Measurements from ENCODE around the gene MRPL41.
"Not testable (repeated sequence)": the region's sequence is repeated elsewhere in the genome, so short reads cannot be mapped to it uniquely, and the experiment has no call there.

MRPL41 gene

DNA sequence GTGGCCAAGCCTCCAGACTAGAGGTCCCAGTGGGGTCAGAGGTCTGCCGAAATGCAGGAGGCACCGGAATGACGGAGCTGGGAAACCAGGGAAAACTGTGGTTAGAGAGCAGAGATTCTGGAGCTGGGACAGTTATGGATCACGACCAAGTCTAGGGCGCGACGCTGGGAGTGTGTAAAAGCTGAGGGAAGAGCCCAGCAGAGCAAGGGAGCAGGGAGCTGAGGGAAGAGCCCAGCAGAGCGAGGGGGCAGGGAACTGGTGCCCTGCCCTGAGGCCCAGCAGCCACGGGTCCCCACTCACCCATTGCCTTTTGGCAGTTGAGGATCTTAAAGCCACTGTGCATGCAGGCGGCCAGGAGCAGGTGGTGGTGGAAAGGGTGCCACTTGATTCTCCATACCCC lies 12.5 kb downstream of the MRPL41 start:
- H3K36me3 ChIP-seq: peaks cover 39% of the 10 kb centered on the region
- H3K27me3 ChIP-seq: no peaks in the 10 kb centered on the region
- TF ChIP-seq, protein P1, sequence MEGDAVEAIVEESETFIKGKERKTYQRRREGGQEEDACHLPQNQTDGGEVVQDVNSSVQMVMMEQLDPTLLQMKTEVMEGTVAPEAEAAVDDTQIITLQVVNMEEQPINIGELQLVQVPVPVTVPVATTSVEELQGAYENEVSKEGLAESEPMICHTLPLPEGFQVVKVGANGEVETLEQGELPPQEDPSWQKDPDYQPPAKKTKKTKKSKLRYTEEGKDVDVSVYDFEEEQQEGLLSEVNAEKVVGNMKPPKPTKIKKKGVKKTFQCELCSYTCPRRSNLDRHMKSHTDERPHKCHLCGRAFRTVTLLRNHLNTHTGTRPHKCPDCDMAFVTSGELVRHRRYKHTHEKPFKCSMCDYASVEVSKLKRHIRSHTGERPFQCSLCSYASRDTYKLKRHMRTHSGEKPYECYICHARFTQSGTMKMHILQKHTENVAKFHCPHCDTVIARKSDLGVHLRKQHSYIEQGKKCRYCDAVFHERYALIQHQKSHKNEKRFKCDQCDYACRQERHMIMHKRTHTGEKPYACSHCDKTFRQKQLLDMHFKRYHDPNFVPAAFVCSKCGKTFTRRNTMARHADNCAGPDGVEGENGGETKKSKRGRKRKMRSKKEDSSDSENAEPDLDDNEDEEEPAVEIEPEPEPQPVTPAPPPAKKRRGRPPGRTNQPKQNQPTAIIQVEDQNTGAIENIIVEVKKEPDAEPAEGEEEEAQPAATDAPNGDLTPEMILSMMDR (IDR thresholded peaks at IDR 0.05; ENCODE audit: low read depth, low read length): no peak
- no peak for DNase-seq
- H3K4me3 ChIP-seq (ENCODE audit: low read depth, low read length): no peak overlapping the region
- H3K9me3 ChIP-seq: no peaks in the 10 kb centered on the region
- H3K4me1 ChIP-seq: no peaks in the 10 kb centered on the region

DNA sequence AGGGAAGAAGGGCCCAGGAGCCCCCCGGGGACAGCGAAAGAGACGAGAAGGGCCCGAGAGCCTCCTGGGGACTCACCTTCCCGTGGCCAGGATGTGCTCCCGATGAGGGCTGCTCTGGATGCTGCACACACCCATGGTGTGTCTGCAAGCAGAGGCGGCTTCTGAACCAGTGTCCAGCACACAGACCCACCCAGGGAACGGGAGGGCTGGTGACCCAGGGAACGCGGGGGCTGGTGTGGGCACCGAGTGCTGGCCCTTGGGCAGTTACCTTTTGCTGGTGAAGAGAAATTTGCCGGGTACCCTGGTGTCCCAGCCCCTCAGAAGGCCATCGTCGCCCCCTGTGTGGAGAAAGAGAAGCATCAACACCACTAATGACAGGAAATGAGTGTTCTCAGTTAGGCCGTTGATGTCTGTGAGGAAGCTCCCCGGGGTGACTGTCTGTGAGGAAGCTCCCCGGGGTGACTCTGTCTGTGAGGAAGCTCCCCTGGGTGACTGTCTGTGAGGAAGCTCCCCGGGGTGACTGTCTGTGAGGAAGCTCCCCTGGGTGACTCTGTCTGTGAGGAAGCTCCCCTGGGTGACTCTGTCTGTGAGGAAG lies 13.2 kb downstream of the MRPL41 start:
- Histone ChIP-seq H3K9me3 (no peaks in the 10 kb centered on the region), H3K36me3 (peaks cover 33% of the 10 kb centered on the region), H3K4me1 (no peaks in the 10 kb centered on the region), H3K27me3 (no peaks in the 10 kb centered on the region), H3K4me3 (ENCODE audit: low read depth, low read length) (no peak overlapping the region)
- DNase-seq: no peak
- TF ChIP-seq, protein P1 (IDR thresholded peaks at IDR 0.05; ENCODE audit: low read depth, low read length): no peak

DNA sequence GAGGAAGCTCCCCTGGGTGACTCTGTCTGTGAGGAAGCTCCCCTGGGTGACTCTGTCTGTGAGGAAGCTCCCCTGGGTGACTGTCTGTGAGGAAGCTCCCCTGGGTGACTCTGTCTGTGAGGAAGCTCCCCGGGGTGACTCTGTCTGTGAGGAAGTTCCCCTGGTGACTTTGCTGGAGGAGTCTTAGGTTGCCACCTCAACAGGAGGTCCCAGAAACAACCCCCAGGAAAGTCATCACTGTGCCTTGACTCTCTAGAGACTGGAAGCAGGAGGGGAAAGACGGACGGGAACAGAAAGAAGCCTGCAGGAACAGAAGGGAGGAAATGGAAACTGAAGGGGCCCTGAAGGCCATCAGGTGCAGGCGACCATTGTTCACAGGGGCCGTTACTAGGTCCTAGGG lies 16.8 kb downstream of the MRPL41 start:
- peaks cover 35% of the 10 kb centered on the region for H3K36me3 ChIP-seq
- H3K9me3 ChIP-seq; DNase-seq; H3K4me3 ChIP-seq (ENCODE audit: low read depth, low read length); H3K4me1 ChIP-seq; H3K27me3 ChIP-seq: not testable (repeated sequence)

DNA sequence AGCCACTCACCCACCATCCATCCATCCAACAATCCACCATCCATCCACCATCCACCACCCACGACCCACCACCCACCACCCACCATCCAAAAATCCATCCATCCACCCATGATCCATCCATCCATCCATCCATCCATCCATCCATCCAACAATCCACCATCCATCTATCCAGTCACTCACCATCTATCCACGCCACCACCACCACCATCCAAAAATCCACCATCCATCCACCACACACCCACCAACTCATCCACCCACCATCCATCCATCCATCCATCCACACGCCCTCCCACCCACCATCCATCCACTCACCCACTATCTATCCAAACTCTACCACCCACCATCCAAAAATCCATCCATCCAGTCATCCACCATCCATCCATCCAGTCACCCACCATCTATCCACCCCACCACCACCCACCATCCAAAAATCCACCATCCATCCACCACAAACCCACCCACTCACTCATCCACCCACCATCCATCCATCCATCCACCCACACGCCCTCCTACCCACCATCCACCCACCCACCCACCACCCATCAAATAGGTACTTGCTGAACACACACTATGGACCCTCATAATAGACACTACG lies 18.0 kb downstream of the MRPL41 start:
- no peaks in the 10 kb centered on the region for H3K9me3 ChIP-seq
- no peaks in the 10 kb centered on the region for H3K27me3 ChIP-seq
- no peaks in the 10 kb centered on the region for H3K4me1 ChIP-seq
- peaks cover 33% of the 10 kb centered on the region for H3K36me3 ChIP-seq
- no peak for DNase-seq
- TF ChIP-seq, protein P1 (IDR thresholded peaks at IDR 0.05; ENCODE audit: low read depth, low read length): no peak
- H3K4me3 ChIP-seq (ENCODE audit: low read depth, low read length): no peak overlapping the region

DNA sequence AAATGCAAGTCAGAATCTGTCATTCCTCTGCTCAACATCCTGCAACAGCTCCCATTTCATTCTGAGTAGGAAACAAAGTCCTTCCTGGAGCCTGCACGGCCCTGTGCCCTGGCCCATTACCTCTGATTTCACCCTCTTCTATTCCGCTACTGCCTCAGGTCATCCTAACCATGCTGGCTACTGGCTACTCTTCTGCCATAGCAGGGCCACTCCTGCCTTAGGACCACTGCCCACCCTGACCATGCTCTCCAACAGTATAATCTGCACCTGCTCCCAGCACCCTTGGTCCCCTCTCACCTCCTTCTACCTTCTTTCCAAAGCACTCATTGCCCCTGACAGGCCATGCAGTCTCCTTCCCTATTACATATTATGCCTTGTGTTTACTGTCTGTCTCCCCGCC lies 18.9 kb downstream of the MRPL41 start:
- no peak for DNase-seq
- Histone ChIP-seq H3K4me1 (no peaks in the 10 kb centered on the region), H3K9me3 (no peaks in the 10 kb centered on the region), H3K36me3 (peaks cover 40% of the 10 kb centered on the region), H3K4me3 (ENCODE audit: low read depth, low read length) (no peak overlapping the region), H3K27me3 (no peaks in the 10 kb centered on the region)
- TF ChIP-seq, protein P1 (IDR thresholded peaks at IDR 0.05; ENCODE audit: low read depth, low read length): no peak

DNA sequence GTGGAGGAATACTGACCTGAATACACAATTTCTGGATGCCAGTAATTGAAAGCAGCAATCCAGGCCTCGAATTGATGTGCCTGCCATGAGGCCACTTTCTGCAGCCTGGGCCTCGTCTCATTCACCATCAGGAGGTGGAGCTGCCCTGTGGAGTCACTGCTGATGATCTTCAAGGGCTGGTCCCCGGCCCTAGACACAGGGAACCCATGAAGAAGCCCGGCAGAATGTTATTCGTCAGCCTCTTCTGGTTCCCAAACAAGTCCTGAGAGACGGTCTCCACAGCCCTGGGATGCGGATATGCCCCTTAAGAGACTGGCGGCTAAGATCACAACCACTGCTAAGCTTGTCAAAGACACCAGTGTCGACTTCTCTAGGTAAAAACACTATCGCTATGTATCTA lies 22.5 kb downstream of the MRPL41 start:
- peaks cover 50% of the 10 kb centered on the region for H3K36me3 ChIP-seq
- no peak for DNase-seq
- TF ChIP-seq, protein P1 (IDR thresholded peaks at IDR 0.05; ENCODE audit: low read depth, low read length): no peak

More for the DNA sequence above, 22.5 kb downstream of the MRPL41 start:
- no peaks in the 10 kb centered on the region; the same call in 1 of the 2 replicates for H3K4me1 ChIP-seq
- H3K27me3 ChIP-seq: no peaks in the 10 kb centered on the region
- no peak overlapping the region for H3K4me3 ChIP-seq (ENCODE audit: low read depth, low read length)
- no peaks in the 10 kb centered on the region for H3K9me3 ChIP-seq

Data from BE2C (cell line).